ENCODE measurements around the gene TLCD2. TPM values are rescaled to one million over a fixed set of nuclear protein-coding genes. Genes with fewer than 3 reads are reported as not detected.

The TLCD2 gene
- total and polyA plus RNA-seq, 2 experiments from 2014 or later, result 0.70 to 1.4 TPM

DNA sequence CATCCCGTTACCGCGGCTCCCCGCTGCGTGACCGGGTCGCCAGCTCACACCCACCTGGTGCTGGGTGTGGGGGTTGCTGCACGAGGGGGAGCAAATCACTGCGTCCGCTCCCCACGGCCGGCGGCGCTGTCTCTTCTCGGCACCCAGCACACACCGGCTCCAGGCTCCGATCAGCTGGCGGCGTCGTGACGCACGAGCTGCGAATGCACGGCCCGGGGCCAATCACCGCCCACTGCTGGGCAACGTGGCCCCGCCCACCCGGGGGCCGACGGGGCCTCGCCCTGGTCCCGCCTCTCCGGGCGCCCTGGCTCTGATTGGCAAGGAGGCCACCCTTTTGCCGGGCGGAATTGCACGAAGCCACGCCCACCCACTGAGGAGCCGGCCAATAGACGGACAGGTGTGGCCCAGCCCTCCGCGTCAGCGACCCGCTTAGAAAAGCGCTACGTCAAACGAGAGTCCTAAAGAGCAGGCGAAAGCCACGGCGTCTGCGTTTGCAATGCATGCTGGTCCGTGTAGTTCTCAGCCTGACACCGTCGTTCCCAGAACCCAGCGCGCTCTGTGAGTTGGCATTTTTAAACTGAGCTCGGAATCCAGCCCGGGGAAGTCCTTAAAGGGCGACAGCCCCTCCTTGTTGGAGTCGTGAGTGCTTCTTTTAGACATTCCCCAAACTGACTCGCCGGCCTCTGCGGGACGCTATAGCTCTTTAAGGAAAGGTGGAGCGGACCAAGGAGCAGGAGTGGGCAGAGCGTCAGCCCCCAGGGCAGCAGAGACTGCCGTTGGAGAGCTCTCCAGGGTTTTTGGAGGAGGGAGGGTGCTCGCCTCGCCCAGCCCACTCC, 6.1 kb upstream of the TLCD2 start:
- H4K20me1 ChIP-seq (replicated peaks; ENCODE audit: insufficient read depth), result no peaks in the 10 kb centered on the region
- Mint-ChIP-seq H3K4me3 (peak overlapping the region; percentile 94), H3K9me3 (no peaks in the 10 kb centered on the region), H3K36me3 (ENCODE audit: low read depth) (peaks cover 14% of the 10 kb centered on the region; the same call in 2 of the 3 replicates), H3K27ac (peak overlapping the region; percentile 100), H3K27me3 (ENCODE audit: insufficient read depth, low read depth, poor library complexity) (peaks cover 39% of the 10 kb centered on the region), H3K4me1 (peaks cover 28% of the 10 kb centered on the region)
- H2AFZ ChIP-seq, result no peak overlapping the region
- H3K9me2 ChIP-seq (ENCODE audit: insufficient read depth), result no peaks in the 10 kb centered on the region
- DNase-seq (ENCODE audit: low spot score), result peak; percentile 100
- H3K27ac ChIP-seq (ENCODE audit: low read depth), result peak overlapping the region; percentile 97
- no peaks in the 10 kb centered on the region for H3K36me3 ChIP-seq (ENCODE audit: insufficient read depth)
- peak overlapping the region; percentile 83 for H3K4me3 ChIP-seq
- H3K27me3 ChIP-seq (ENCODE audit: insufficient read depth), result no peaks in the 10 kb centered on the region
- H3F3A ChIP-seq (replicated peaks; ENCODE audit: low read depth), result peaks cover 3% of the 10 kb centered on the region
- no peaks in the 10 kb centered on the region for H3K79me2 ChIP-seq (replicated peaks; ENCODE audit: insufficient read depth)
- H3K4me2 ChIP-seq, result peak overlapping the region; percentile 99
- TF ChIP-seq, protein P1, sequence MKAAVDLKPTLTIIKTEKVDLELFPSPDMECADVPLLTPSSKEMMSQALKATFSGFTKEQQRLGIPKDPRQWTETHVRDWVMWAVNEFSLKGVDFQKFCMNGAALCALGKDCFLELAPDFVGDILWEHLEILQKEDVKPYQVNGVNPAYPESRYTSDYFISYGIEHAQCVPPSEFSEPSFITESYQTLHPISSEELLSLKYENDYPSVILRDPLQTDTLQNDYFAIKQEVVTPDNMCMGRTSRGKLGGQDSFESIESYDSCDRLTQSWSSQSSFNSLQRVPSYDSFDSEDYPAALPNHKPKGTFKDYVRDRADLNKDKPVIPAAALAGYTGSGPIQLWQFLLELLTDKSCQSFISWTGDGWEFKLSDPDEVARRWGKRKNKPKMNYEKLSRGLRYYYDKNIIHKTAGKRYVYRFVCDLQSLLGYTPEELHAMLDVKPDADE (IDR thresholded peaks at IDR 0.05), result peak; percentile 87
- TF ChIP-seq POLR2AphosphoS5 (IDR thresholded peaks at IDR 0.05; ENCODE audit: low read depth), result peak; percentile 54
- peak; percentile 93 for TF ChIP-seq CREB1 (CRISPR knock-in tag; IDR thresholded peaks at IDR 0.05; ENCODE audit: low read depth)
- TF ChIP-seq, protein P2, sequence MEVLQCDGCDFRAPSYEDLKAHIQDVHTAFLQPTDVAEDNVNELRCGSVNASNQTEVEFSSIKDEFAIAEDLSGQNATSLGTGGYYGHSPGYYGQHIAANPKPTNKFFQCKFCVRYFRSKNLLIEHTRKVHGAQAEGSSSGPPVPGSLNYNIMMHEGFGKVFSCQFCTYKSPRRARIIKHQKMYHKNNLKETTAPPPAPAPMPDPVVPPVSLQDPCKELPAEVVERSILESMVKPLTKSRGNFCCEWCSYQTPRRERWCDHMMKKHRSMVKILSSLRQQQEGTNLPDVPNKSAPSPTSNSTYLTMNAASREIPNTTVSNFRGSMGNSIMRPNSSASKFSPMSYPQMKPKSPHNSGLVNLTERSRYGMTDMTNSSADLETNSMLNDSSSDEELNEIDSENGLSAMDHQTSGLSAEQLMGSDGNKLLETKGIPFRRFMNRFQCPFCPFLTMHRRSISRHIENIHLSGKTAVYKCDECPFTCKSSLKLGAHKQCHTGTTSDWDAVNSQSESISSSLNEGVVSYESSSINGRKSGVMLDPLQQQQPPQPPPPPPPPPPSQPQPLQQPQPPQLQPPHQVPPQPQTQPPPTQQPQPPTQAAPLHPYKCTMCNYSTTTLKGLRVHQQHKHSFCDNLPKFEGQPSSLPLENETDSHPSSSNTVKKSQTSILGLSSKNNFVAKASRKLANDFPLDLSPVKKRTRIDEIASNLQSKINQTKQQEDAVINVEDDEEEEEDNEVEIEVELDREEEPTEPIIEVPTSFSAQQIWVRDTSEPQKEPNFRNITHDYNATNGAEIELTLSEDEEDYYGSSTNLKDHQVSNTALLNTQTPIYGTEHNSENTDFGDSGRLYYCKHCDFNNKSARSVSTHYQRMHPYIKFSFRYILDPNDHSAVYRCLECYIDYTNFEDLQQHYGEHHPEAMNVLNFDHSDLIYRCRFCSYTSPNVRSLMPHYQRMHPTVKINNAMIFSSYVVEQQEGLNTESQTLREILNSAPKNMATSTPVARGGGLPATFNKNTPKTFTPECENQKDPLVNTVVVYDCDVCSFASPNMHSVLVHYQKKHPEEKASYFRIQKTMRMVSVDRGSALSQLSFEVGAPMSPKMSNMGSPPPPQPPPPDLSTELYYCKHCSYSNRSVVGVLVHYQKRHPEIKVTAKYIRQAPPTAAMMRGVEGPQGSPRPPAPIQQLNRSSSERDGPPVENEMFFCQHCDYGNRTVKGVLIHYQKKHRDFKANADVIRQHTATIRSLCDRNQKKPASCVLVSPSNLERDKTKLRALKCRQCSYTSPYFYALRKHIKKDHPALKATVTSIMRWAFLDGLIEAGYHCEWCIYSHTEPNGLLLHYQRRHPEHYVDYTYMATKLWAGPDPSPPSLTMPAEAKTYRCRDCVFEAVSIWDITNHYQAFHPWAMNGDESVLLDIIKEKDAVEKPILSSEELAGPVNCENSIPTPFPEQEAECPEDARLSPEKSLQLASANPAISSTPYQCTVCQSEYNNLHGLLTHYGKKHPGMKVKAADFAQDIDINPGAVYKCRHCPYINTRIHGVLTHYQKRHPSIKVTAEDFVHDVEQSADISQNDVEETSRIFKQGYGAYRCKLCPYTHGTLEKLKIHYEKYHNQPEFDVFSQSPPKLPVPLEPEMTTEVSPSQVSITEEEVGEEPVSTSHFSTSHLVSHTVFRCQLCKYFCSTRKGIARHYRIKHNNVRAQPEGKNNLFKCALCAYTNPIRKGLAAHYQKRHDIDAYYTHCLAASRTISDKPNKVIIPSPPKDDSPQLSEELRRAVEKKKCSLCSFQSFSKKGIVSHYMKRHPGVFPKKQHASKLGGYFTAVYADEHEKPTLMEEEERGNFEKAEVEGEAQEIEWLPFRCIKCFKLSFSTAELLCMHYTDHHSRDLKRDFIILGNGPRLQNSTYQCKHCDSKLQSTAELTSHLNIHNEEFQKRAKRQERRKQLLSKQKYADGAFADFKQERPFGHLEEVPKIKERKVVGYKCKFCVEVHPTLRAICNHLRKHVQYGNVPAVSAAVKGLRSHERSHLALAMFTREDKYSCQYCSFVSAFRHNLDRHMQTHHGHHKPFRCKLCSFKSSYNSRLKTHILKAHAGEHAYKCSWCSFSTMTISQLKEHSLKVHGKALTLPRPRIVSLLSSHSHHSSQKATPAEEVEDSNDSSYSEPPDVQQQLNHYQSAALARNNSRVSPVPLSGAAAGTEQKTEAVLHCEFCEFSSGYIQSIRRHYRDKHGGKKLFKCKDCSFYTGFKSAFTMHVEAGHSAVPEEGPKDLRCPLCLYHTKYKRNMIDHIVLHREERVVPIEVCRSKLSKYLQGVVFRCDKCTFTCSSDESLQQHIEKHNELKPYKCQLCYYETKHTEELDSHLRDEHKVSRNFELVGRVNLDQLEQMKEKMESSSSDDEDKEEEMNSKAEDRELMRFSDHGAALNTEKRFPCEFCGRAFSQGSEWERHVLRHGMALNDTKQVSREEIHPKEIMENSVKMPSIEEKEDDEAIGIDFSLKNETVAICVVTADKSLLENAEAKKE (CRISPR knock-in tag; IDR thresholded peaks at IDR 0.05), result no peak
- peak; percentile 69 for ATAC-seq
- H3K4me1 ChIP-seq (ENCODE audit: insufficient read depth), result peaks cover 19% of the 10 kb centered on the region

Measured in GM23338 (cell line).